SJCRH30 (cell line): ENCODE measurements around the gene STMND1. TPM values are rescaled to one million over a fixed set of nuclear protein-coding genes. Genes with fewer than 3 reads are reported as not detected.

ENCODE experiments used
- DNase-seq, 2 experiments: peaks; one replicate each; pipeline ENCODE4 v3.0.0-alpha.2; 2015 to 2020
- H3K27ac ChIP-seq: fragments of 250-450 bp; sonication (Bioruptor Pico); 2 replicates; pipeline ENCODE4 v1.5.1; 2020; ENCODE audit warnings: mild to moderate bottlenecking, moderate library complexity
- H3K27me3 ChIP-seq: fragments of 250-450 bp; sonication (Bioruptor Pico); 2 replicates; pipeline ENCODE4 v1.5.1; 2020; ENCODE audit warnings: mild to moderate bottlenecking, moderate library complexity
- H3K36me3 ChIP-seq: fragments of 250-450 bp; sonication (Bioruptor Pico); 2 replicates; pipeline ENCODE4 v1.5.1; 2020; ENCODE audit warnings: mild to moderate bottlenecking, moderate library complexity
- H3K4me1 ChIP-seq: fragments of 250-450 bp; sonication (Bioruptor Pico); 2 replicates; pipeline ENCODE4 v1.5.1; 2020; ENCODE audit warnings: mild to moderate bottlenecking, moderate library complexity
- H3K4me3 ChIP-seq: fragments of 250-450 bp; sonication (Bioruptor Pico); 2 replicates; pipeline ENCODE4 v1.5.1; 2020; ENCODE audit warnings: mild to moderate bottlenecking, moderate library complexity
- H3K9me3 ChIP-seq: fragments of 250-450 bp; sonication (Bioruptor Pico); replicated peaks from 2 replicates; pipeline ENCODE4 v1.5.1; 2020; ENCODE audit warnings: mild to moderate bottlenecking, moderate library complexity
- total RNA-seq: library from RNA; depleted of rRNA; stranded (reverse); fragments of >200 nt; shearing (Covaris generic); gene quantifications from 2 replicates; pipeline ENCODE4 v1.2.3, GENCODE V29; 2014; rRNA removed

The STMND1 gene
- total RNA-seq, 1 experiment from 2014 or later = not detected

DNA sequence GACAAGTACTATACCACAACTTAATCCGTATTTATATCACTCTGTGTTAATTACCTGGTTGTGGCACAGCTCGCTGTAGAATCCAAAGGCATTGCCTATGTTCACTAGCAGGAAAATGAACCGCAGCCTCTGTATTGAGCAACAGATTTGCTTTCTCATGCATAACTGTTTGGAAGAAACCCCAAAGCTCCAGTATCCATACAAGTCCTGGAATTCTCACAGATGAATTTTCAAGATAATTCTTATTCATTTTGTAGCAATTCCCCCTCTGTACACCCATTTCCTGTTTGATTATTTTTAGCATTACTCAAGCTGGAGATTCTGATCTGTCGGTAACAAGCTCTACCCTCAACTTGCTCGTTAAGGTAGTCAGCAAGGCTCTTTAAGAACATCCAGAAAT lies 63.5 kb downstream of the STMND1 start:
- no peaks in the 10 kb centered on the region for H3K27me3 ChIP-seq
- no peak overlapping the region for H3K27ac ChIP-seq
- no peaks in the 10 kb centered on the region for H3K36me3 ChIP-seq
- H3K4me1 ChIP-seq = no peaks in the 10 kb centered on the region
- H3K4me3 ChIP-seq = no peak overlapping the region
- H3K9me3 ChIP-seq = no peaks in the 10 kb centered on the region
- no peak for DNase-seq

DNA sequence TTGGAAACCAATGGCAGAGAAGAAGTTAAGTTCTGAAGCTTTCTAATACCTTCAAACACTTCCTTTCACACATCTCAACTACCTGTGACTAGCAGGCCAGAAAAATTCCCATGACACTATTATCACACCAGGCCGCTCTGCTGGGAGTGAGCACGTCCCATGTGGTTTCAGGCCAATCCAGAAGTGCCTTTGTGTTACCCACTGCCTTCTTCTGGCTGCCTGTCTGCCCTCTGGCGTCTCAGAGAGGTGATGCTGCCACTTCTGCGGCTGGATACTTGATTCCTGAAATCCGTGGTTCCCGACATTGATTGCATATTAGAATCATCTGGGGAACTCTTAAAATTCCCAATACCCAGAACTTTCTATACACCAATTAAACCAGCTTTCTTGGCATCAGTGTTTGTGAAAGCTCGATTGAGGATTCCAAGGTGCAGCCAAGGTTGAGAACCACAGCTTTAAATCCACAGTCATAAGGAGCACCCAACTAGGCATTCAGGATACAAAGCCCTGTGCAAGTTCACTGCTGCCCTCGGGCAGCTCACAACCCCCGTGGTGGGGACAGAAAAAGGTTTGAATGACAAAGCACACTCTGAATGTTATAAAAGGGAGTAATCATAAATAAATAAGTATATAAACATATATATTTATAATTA lies 65.6 kb downstream of the STMND1 start:
- DNase-seq = peak; percentile 68 to 78
- Histone ChIP-seq H3K4me1 (no peaks in the 10 kb centered on the region), H3K36me3 (no peaks in the 10 kb centered on the region), H3K4me3 (peak overlapping the region; percentile 19; the same call in 1 of the 2 replicates), H3K27me3 (no peaks in the 10 kb centered on the region), H3K27ac (no peak overlapping the region), H3K9me3 (no peaks in the 10 kb centered on the region)

DNA sequence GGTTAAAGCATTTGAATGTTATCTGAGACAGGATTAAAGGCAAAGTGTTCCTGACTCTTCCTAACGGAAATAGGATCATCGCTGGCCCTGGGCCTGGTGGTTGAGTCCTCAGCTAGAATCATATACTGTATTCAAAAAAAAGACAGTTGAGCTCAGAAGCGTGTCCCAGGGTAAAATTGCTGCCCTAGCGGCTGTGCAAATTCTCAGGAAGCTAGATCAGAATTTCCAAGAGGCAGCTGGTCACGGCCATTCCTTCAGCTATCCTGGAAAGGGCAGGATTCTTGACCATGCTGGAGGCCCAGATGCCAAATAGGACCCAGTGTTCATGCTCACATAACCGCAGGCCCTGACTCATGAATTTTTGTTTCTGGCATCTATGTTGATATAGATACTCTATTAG lies 67.4 kb downstream of the STMND1 start:
- Histone ChIP-seq H3K4me3 (no peak overlapping the region), H3K9me3 (no peaks in the 10 kb centered on the region), H3K27ac (peak overlapping the region; percentile 22), H3K36me3 (no peaks in the 10 kb centered on the region), H3K27me3 (no peaks in the 10 kb centered on the region), H3K4me1 (no peaks in the 10 kb centered on the region)
- DNase-seq = peak; percentile 23 to 42

DNA sequence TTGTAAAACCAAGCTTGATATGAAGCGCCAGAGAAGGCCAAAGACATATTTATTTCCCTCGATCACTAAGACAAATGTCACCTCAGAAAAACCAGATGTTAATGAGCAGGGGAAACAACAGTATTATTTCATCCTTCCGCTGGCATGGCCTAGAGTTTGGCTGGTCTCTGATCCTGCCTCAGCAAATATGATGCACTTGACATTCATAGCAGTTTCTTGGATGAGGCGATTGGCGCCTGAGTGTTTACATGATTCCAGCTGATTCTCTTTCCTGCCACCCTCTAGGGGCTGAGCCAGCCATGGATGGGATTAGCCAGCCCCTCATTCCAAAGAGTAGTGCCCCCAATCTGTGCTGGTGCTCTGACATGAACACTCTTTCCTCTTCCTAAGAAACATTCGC lies 67.9 kb downstream of the STMND1 start:
- DNase-seq = no peak
- H3K36me3 ChIP-seq = no peaks in the 10 kb centered on the region
- H3K27me3 ChIP-seq = no peaks in the 10 kb centered on the region
- no peaks in the 10 kb centered on the region for H3K4me1 ChIP-seq
- no peaks in the 10 kb centered on the region for H3K9me3 ChIP-seq
- no peak overlapping the region; the same call in 1 of the 2 replicates for H3K27ac ChIP-seq
- H3K4me3 ChIP-seq = no peak overlapping the region

DNA sequence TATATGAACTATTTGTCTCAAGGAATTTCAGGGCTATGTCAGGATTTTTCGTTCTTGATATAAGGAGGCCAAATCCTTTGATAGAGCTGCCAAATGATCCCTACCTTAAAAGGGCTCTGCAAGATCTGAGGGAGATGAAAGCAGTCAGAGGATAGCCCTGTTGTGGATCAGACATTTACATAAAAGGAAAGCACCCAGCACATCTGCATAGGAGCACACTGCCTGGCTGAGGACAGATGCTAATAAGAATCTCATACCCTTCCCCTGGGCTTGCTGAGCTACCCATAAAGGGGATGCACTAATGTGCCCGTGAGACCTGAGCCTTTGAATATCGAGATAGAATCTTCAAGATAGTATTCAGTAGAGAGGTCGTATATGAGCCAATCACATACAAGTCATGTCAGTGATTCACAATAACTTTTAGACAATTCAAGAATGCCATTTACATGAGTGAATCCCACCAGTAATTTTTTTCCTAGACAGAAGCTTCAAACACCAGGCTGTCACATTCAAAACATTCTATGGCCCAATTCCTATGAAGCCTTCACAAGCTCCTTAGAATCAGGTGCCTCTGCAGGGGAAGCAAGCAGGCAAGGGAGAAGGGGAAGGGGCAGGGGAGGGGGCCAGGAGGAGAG lies 71.1 kb downstream of the STMND1 start:
- H3K4me3 ChIP-seq = no peak overlapping the region
- H3K9me3 ChIP-seq = no peaks in the 10 kb centered on the region
- no peaks in the 10 kb centered on the region for H3K27me3 ChIP-seq
- DNase-seq = no peak
- no peak overlapping the region for H3K27ac ChIP-seq
- H3K36me3 ChIP-seq = no peaks in the 10 kb centered on the region
- H3K4me1 ChIP-seq = no peaks in the 10 kb centered on the region

DNA sequence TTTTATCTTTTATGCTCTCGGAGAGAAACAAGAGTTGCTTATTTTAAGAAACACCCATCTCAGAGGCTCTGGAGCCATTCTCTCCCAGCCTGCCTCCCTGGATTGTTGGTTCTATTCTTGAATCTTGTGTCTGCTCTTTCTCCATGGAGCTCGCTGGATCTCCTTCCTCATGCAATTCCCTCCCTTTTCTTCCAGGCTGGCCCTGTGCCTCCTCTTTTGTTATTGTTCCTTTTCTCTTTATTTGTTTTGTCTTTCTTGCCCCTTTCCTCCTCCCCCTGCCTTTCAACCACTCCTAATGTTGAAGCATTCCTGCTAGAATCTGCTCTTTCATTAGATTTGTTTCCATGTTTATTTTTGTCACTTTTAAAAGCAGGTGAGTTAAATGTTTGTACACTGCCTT lies 76.5 kb downstream of the STMND1 start:
- Histone ChIP-seq H3K9me3 (no peaks in the 10 kb centered on the region), H3K4me3 (no peak overlapping the region), H3K4me1 (no peaks in the 10 kb centered on the region), H3K27me3 (no peaks in the 10 kb centered on the region), H3K36me3 (no peaks in the 10 kb centered on the region), H3K27ac (no peak overlapping the region)
- no peak for DNase-seq

DNA sequence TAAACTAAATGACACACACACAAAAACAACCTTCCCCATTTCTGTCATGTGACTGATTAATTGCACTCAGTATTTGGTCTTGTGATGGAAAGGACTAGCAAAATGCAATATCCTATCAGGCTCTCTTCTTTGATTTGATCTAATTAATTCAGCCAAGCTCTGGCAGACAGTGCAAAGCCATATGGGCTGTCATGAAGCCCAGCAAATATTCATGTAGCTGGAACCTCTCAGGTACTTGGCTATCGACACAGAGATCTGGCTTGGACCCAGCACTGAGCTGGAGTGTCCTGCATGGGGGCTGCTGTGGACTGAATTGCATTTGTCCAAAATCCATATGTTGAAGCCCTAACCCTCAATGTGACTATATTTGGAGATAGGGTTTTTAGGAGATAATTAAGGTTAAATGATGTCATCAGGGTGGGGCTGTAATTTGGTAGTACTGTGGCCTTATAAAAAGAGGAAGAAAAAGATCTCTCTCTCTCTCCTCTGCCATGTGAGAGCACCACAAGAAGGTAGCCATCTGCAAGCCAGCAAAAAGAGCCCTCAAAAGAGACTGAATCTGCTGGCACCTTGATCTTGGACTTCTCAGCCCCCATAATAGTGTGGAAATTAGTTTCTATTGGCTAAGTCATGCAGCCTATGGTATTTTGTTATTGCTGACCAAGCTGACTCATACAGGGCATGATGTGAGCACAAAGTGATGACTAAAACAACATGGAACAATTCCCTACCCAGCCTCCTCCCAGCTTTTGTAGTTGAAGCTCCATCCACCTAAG lies 77.1 kb downstream of the STMND1 start:
- no peaks in the 10 kb centered on the region for H3K9me3 ChIP-seq
- no peaks in the 10 kb centered on the region for H3K36me3 ChIP-seq
- H3K27ac ChIP-seq = no peak overlapping the region
- H3K4me3 ChIP-seq = no peak overlapping the region
- DNase-seq = no peak
- H3K4me1 ChIP-seq = no peaks in the 10 kb centered on the region
- no peaks in the 10 kb centered on the region for H3K27me3 ChIP-seq

DNA sequence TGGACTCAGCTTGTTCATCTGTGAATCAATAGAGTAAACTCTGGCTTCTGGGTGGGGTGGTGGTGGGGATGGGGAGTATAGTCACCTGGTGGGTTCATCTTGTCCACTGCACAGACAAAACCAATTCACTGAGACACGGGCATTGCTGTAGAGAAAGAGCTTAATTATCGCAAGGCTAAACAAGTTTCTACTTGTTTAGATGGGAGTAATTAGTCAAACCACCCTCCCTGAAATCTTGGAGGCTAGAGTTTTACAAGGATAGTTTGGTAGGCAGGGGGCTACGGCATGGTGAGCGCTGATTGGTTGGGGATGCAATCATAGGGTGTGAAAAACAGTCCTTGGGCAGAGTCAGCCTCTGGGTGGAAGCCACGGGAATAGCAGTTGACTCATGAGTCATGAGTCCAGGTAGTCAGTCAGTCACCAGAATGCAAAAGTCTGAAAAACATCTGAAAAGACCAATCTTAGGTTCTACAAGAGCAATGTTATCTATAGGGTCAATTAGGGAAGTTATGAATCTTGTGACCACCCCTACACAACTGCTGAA lies 77.8 kb downstream of the STMND1 start:
- H3K9me3 ChIP-seq = no peaks in the 10 kb centered on the region
- H3K36me3 ChIP-seq = no peaks in the 10 kb centered on the region
- DNase-seq = no peak
- H3K4me1 ChIP-seq = no peaks in the 10 kb centered on the region
- no peak overlapping the region for H3K4me3 ChIP-seq
- no peak overlapping the region for H3K27ac ChIP-seq
- H3K27me3 ChIP-seq = no peaks in the 10 kb centered on the region

Other genes with a start within 250 kb of the STMND1 start
- gene RBM24, start 179.3 kb downstream of the STMND1 start, total RNA-seq = 29.3 and 32.2 TPM in 2 replicates